Ishikawa (cell line): ENCODE data around the gene BEST4.

ENCODE experiments used
- CEBPB ChIP-seq: IDR thresholded peaks from 2 replicates; pipeline ENCODE4 v1.6.1; 2012
- CREB1 ChIP-seq: IDR thresholded peaks from 2 replicates; pipeline ENCODE4 v1.6.1; 2012; ENCODE audit warnings: low read depth
- EGR1 ChIP-seq: IDR thresholded peaks from 2 replicates; pipeline ENCODE4 v1.6.1; 2012
- EP300 ChIP-seq: IDR thresholded peaks from 2 replicates; pipeline ENCODE4 v1.6.1; 2012; ENCODE audit warnings: borderline replicate concordance
- FOXM1 ChIP-seq: IDR thresholded peaks from 2 replicates; pipeline ENCODE4 v1.6.1; 2012; ENCODE audit warnings: low read depth, borderline replicate concordance
- MAX ChIP-seq: IDR thresholded peaks from 2 replicates; pipeline ENCODE4 v1.6.1; 2012
- NFIC ChIP-seq: IDR thresholded peaks from 2 replicates; pipeline ENCODE4 v1.6.1; 2012
- RAD21 ChIP-seq: IDR thresholded peaks from 2 replicates; pipeline ENCODE4 v1.6.1; 2012; ENCODE audit warnings: low read depth
- TAF1 ChIP-seq: IDR thresholded peaks from 2 replicates; pipeline ENCODE4 v1.6.1; 2012; ENCODE audit warnings: low read depth, mild to moderate bottlenecking
- TCF12 ChIP-seq: IDR thresholded peaks from 2 replicates; pipeline ENCODE4 v1.6.1; 2012; ENCODE audit warnings: low read depth
- TEAD4 ChIP-seq: IDR thresholded peaks from 2 replicates; pipeline ENCODE4 v1.6.1; 2012
- USF1 ChIP-seq: IDR thresholded peaks from 2 replicates; pipeline ENCODE4 v1.6.1; 2012
- YY1 ChIP-seq: IDR thresholded peaks from 2 replicates; pipeline ENCODE4 v1.6.1; 2012; ENCODE audit warnings: low read depth
- ZBTB7A ChIP-seq: IDR thresholded peaks from 2 replicates; pipeline ENCODE4 v1.6.1; 2012; ENCODE audit warnings: low read depth
- TF ChIP-seq, protein P1 (sequence below): IDR thresholded peaks from 2 replicates; pipeline ENCODE4 v1.6.1; 2012; ENCODE audit warnings: low read depth, mild to moderate bottlenecking

BEST4 gene

DNA sequence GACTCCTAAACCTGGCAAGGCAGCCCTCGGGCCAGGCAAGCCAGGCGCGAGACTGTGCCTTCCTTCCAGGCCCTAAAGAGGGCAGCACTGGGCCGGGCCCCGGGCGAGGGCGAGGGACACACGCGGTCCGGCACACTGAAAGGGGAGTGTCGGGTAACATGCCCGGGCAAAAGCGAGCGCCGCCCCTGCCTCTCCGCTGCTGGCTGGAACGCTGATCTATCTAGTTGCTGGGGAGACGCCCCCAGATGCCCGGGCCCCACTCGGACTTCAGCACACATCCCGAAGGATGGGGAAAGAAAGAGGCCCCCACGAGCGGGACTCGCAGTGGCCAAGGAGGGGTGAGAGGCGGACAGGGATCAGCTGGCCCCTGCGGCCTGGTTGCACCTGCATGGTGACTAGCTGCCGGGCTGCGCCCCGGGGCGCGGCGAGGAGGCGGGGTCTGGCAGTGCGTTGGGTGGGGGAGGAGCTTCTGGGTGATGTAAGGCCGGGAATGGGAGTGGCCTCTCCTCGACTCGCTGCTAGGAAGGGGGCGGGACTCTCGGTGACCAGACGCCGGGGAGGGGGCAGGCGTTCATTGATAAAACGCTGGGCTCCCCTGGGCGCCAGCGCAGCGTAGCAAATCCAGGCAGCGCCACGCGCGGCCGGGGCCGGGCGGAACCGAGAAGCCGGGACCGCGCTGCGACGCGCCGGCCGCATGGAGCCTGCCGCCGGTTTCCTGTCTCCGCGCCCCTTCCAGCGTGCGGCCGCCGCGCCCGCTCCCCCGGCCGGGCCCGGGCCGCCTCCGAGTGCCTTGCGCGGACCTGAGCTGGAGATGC is 12.0 kb upstream of the BEST4 start, which contains the start of gene PLK3:
TSS of gene PLK3 (plus strand) at position 608 of the 815 bp plus-strand sequence. CDS start at position 695, 87 bp downstream.
- TF ChIP-seq TAF1: peak; percentile 74
- TF ChIP-seq, protein P1, sequence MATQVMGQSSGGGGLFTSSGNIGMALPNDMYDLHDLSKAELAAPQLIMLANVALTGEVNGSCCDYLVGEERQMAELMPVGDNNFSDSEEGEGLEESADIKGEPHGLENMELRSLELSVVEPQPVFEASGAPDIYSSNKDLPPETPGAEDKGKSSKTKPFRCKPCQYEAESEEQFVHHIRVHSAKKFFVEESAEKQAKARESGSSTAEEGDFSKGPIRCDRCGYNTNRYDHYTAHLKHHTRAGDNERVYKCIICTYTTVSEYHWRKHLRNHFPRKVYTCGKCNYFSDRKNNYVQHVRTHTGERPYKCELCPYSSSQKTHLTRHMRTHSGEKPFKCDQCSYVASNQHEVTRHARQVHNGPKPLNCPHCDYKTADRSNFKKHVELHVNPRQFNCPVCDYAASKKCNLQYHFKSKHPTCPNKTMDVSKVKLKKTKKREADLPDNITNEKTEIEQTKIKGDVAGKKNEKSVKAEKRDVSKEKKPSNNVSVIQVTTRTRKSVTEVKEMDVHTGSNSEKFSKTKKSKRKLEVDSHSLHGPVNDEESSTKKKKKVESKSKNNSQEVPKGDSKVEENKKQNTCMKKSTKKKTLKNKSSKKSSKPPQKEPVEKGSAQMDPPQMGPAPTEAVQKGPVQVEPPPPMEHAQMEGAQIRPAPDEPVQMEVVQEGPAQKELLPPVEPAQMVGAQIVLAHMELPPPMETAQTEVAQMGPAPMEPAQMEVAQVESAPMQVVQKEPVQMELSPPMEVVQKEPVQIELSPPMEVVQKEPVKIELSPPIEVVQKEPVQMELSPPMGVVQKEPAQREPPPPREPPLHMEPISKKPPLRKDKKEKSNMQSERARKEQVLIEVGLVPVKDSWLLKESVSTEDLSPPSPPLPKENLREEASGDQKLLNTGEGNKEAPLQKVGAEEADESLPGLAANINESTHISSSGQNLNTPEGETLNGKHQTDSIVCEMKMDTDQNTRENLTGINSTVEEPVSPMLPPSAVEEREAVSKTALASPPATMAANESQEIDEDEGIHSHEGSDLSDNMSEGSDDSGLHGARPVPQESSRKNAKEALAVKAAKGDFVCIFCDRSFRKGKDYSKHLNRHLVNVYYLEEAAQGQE: no peak
- peak; percentile 48; the same call in 1 of the 2 replicates for TF ChIP-seq TEAD4
- TF ChIP-seq EP300: no peak
- no peak; the same call in 1 of the 2 replicates for TF ChIP-seq EGR1
- TF ChIP-seq YY1: 0 out of 2 replicates have a peak, but pooled peaks have one; percentile 18
- TF ChIP-seq TCF12: peak; percentile 84
- no peak for TF ChIP-seq CEBPB
- TF ChIP-seq USF1: no peak
- TF ChIP-seq ZBTB7A: no peak; the same call in 1 of the 2 replicates
- TF ChIP-seq MAX: peak; percentile 97
- TF ChIP-seq NFIC: peak; percentile 10; the same call in 1 of the 2 replicates
- TF ChIP-seq CREB1: 0 out of 2 replicates have a peak, but pooled peaks have one; percentile 9
- TF ChIP-seq RAD21: peak; percentile 85
- TF ChIP-seq FOXM1: no peak

- TF ChIP-seq TCF12: no peak
- TF ChIP-seq ZBTB7A: no peak
- TF ChIP-seq RAD21: no peak
- no peak for TF ChIP-seq MAX
- TF ChIP-seq EP300: no peak
- no peak for TF ChIP-seq CREB1
- no peak for TF ChIP-seq YY1
- TF ChIP-seq, protein P1: no peak
- no peak for TF ChIP-seq TEAD4
- no peak for TF ChIP-seq EGR1
Measured at GRCh38 chr1:44798481-44799365, 10.8 kb upstream of the BEST4 start.

DNA sequence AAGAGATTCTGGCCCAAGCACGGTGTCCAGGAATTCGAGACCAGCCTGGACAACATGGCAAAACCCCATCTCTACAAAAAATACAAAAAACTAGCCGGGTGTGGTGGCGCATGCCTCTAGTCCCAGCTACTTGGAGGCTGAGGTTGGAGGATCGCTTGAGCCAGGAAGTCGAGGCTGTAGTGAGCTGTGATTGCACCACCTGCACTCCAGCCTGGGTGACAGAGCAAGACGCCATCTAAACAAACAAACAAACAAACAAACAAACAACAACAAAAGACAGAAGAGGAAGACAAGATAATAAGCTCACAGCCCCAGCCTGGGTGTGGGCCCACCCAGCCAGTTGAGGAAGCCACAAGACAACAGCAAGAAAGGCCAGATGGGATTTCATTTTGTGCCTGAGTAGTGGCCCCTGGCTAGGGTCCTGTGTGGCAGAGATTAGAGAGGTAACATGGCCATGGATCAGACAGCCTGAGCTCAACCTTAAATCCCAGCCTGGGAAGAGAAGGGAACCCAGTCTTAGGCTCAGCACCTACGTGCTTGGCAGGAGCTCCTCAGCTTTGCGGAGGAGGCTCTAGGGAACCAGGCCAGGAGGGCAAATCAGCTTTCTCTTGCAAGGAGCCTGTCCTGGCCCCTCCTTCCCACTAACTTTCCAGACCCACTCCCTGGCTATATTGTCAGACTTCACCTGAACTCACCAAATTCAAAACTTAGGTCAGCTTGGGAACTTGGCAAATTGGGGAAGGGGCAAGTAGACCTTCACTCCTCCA is 4.9 kb upstream of the BEST4 start:
- TF ChIP-seq YY1 (no peak), ZBTB7A (0 out of 2 replicates have a peak, but pooled peaks have one; percentile 37)

GRCh38 chr1:44790968-44791801 is 3.2 kb upstream of the BEST4 start:
- TF ChIP-seq MAX: no peak

DNA sequence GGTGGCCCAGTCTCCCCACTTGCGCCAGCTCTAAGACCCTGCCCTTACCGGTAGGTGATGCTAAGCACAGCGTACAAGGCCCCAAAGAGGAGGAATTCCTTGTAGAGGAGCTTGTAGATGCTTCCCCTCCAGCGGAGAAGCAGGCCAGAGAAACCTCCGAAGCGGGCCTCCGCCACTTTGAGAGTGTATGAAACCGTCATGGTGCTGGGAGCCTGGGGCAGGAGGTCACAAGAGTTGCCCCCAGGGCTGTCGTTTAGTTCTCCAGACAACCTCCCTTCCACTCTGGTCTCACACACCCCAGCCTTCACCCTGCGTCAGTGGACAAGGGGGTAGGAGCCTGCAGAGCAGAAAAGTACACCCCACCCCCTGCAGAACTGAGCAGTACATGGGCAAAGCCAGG is 464 bp downstream of the BEST4 start:
- no peak for TF ChIP-seq USF1
